Measurements from ENCODE around the gene WHRN. TPM values are rescaled to one million over a fixed set of nuclear protein-coding genes. Genes with fewer than 3 reads are reported as not detected.

The WHRN gene
- total RNA-seq, 1 donor from 2014 or later = 9.1 TPM

DNA sequence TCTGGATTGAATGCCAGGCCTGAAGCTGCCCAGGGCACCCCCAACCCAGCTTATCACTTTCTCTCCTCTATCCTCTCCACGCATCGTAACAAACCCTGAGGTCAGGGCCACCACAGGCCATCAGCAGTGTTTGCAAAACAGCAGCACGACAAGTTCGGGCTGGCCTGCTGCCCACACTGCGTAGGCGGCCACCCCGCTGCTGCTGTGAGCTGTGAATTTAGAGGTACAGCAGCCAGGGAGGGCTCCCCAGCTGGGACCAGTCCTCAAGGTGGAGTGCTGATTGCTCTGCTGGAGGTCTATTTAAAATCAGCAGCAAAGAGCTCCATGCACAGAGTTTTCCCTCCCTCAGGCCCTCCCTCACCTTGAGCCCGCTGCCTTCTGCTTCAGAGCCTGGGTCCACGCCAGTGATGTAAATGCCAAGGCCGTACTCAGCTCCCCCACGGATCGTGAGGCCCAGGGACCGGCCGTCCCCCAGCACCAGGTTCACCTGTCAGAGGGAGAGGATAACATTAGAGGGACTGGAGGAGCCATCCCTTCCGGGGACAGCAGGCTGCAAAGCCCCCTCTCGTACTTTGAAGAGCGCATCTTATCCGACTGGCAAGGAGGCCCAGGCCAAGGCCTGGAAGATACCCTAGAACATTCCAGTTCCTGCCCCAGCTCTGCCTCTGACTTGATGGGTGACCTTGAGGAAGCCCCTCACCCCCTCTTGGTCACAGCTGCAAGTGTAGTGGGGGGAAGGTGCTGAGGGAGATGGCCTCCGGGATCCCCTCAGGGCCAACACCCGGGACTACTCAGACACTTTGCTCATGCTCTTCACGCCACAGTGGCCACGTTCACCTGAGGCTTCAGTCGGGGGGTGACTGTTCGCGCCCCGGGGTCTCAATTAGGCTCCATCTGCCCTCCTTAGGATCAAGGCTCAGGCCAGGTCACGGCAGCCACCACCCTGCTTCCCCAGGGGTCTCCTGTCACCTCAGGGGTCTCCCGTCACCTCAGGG is 39.1 kb downstream of the WHRN start:
- no peak overlapping the region for H3K27ac ChIP-seq
- no peaks in the 10 kb centered on the region for H3K27me3 ChIP-seq
- TF ChIP-seq, protein P1, sequence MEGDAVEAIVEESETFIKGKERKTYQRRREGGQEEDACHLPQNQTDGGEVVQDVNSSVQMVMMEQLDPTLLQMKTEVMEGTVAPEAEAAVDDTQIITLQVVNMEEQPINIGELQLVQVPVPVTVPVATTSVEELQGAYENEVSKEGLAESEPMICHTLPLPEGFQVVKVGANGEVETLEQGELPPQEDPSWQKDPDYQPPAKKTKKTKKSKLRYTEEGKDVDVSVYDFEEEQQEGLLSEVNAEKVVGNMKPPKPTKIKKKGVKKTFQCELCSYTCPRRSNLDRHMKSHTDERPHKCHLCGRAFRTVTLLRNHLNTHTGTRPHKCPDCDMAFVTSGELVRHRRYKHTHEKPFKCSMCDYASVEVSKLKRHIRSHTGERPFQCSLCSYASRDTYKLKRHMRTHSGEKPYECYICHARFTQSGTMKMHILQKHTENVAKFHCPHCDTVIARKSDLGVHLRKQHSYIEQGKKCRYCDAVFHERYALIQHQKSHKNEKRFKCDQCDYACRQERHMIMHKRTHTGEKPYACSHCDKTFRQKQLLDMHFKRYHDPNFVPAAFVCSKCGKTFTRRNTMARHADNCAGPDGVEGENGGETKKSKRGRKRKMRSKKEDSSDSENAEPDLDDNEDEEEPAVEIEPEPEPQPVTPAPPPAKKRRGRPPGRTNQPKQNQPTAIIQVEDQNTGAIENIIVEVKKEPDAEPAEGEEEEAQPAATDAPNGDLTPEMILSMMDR (IDR thresholded peaks at IDR 0.05) = no peak
- TF ChIP-seq POLR2AphosphoS5 (IDR thresholded peaks at IDR 0.05; ENCODE audit: insufficient read depth in 1 of 2, low read depth in 1 of 2) (no peak), POLR2A (IDR thresholded peaks at IDR 0.05) (no peak)
- no peaks in the 10 kb centered on the region for H3K9me3 ChIP-seq
- DNase-seq (ENCODE audit: extremely low spot score in 2 of 2) = no peak
- H3K4me1 ChIP-seq = no peaks in the 10 kb centered on the region
- H3K4me3 ChIP-seq = no peak overlapping the region
- intact Hi-C loops (cut with DNase I) = no loop called here
- no peaks in the 10 kb centered on the region for H3K36me3 ChIP-seq

DNA sequence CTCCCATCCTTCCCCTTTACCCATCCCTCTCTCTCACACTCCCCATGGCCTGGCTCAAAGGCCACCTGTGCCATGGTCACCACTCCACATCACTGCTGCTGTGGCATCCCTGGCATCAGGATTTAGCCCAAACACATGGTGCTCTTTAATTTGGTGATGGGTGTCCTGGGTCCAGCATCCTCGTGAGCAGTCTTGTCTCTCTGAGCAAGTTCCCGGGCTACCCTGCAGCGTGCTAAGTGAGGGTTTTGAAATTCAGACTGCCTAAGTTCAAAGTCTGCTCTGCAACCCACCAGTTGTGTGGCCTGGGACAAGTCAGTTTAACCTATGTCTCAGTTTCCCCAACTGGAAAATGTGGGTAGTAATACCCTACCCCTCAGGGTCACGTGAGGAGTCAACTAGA is 39.9 kb downstream of the WHRN start:
- H3K9me3 ChIP-seq = no peaks in the 10 kb centered on the region
- TF ChIP-seq, protein P1 (IDR thresholded peaks at IDR 0.05) = no peak
- TF ChIP-seq POLR2AphosphoS5 (IDR thresholded peaks at IDR 0.05; ENCODE audit: insufficient read depth in 1 of 2, low read depth in 1 of 2) (no peak), POLR2A (IDR thresholded peaks at IDR 0.05) (no peak)
- H3K4me3 ChIP-seq = no peak overlapping the region
- intact Hi-C loops (cut with DNase I) = no loop called here
- H3K36me3 ChIP-seq = no peaks in the 10 kb centered on the region
- DNase-seq (ENCODE audit: extremely low spot score in 2 of 2) = no peak
- H3K27me3 ChIP-seq = no peaks in the 10 kb centered on the region
- no peak overlapping the region for H3K27ac ChIP-seq
- no peaks in the 10 kb centered on the region for H3K4me1 ChIP-seq

DNA sequence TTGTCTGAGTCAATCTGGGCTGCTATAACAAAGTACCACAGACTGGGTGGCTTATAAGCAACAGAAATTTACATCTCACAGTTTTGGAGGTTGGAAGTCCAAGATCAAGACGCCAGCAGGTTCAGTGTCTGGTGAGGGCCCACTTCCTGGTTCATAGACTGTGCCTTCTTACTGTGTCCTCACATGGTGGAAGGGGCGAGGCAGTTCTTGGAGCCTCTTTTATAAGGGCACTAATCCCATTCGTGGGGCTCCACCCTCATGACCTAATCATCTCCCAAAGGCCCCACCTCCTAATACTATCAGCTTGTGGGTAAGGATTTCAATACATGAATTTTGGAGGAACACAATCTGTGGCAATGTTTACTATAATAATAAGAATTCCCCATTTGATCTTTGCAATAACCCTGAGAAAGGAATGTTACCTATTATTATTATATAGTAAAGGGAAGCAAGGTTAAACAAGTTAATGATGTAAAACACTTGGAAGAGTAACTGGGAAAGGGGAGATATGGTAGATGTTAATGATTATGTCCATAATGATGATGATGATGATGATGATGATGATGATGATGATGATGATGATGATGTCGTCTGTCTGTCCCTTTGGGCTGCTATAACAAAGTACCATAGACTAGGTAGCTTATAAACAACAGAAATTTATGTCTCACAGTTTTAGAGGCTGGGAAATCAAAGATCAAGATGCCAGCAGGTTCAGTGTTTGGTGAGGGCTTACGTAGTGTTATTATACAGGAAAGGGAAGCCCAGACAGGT is 40.8 kb downstream of the WHRN start:
- no peak for DNase-seq (ENCODE audit: extremely low spot score in 2 of 2)
- intact Hi-C loops (cut with DNase I) = no loop called here

DNA sequence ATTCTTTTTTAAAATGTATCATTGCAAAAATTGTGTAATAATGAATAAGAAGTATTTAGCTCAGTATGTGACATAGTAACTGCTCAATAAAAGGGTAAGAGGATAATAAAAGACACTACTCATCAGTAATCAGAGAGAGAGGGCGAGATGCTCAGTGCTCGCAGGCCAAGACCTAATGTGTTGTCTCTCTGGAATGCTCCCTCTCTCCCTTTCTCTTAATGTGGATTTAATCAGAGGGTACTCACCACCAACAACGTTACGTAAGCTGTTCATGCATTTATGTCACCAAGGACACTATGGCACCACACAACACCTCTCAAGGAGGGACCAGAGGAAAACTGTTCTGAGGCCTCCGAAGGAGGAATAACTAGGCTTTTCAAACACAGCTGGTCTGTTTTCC is 42.5 kb downstream of the WHRN start:
- no peaks in the 10 kb centered on the region for H3K9me3 ChIP-seq
- H3K4me1 ChIP-seq = no peaks in the 10 kb centered on the region
- intact Hi-C loops (cut with DNase I) = no loop called here
- no peaks in the 10 kb centered on the region for H3K27me3 ChIP-seq
- no peak overlapping the region for H3K27ac ChIP-seq
- no peak for DNase-seq (ENCODE audit: extremely low spot score in 2 of 2)
- TF ChIP-seq POLR2AphosphoS5 (IDR thresholded peaks at IDR 0.05; ENCODE audit: insufficient read depth in 1 of 2, low read depth in 1 of 2) (no peak), POLR2A (IDR thresholded peaks at IDR 0.05) (no peak)
- TF ChIP-seq, protein P1 (IDR thresholded peaks at IDR 0.05) = no peak
- H3K4me3 ChIP-seq = no peak overlapping the region
- H3K36me3 ChIP-seq = no peaks in the 10 kb centered on the region

More for the DNA sequence above, 40.8 kb downstream of the WHRN start:
- H3K27ac ChIP-seq = no peak overlapping the region
- no peaks in the 10 kb centered on the region for H3K27me3 ChIP-seq
- H3K9me3 ChIP-seq = no peaks in the 10 kb centered on the region
- H3K36me3 ChIP-seq = no peaks in the 10 kb centered on the region
- no peak overlapping the region for H3K4me3 ChIP-seq
- TF ChIP-seq, protein P1 (IDR thresholded peaks at IDR 0.05) = no peak
- no peak for TF ChIP-seq POLR2A (IDR thresholded peaks at IDR 0.05)
- no peak for TF ChIP-seq POLR2AphosphoS5 (IDR thresholded peaks at IDR 0.05; ENCODE audit: insufficient read depth in 1 of 2, low read depth in 1 of 2)
- H3K4me1 ChIP-seq = no peaks in the 10 kb centered on the region
